Prostate gland (tissue), 2 donors: ENCODE results near the gene ME3. TPM values are rescaled to one million over a fixed set of nuclear protein-coding genes. Genes with fewer than 3 reads are reported as not detected.

Experiments
- DNase-seq: peaks from one replicate; pipeline ENCODE4 v3.0.0-alpha.2; 2019; ENCODE audit warnings: low spot score
- H3K27ac ChIP-seq, 2 donors: fragments of 200-600 bp; sonication (generic); 2 replicates each; pipeline ENCODE4 v1.5.1; 2017 to 2019
- H3K27me3 ChIP-seq: fragments of 200-600 bp; sonication (generic); replicated peaks from 2 replicates; pipeline ENCODE4 v1.5.1; 2019; ENCODE audit not compliant: insufficient read depth
- H3K36me3 ChIP-seq, 2 donors: fragments of 200-600 bp; sonication (generic); 1 replicate in 1 of 2; 2 replicates in 1 of 2; pipeline versions ENCODE4 v1.5.1 to v1.8.1; 2017 to 2019
- H3K4me1 ChIP-seq: fragments of 200-600 bp; sonication (generic); replicated peaks from 2 replicates; pipeline ENCODE4 v1.5.1; 2019
- H3K4me3 ChIP-seq, 2 donors: fragments of 200-600 bp; sonication (generic); 2 replicates each; pipeline ENCODE4 v1.5.1; 2017 to 2019
- H3K9me3 ChIP-seq: fragments of 200-600 bp; sonication (generic); 2 replicates; pipeline ENCODE4 v1.5.1; 2017
- POLR2A ChIP-seq: fragments of 450-650 bp; IDR thresholded peaks from one replicate; pipeline ENCODE4 v1.6.1; 2016; ENCODE audit warnings: antibody characterized with exemption, mild to moderate bottlenecking
- POLR2AphosphoS5 ChIP-seq: sonication (generic); formaldehyde crosslinking; IDR thresholded peaks from one replicate; pipeline ENCODE4 v1.6.1; 2017; ENCODE audit warnings: antibody characterized with exemption
- WGBS: methylation state at CpG from one replicate; pipeline ENCODE4 v1.1.5; 2018; 5-methylcytosine and 5-hydroxymethylcytosine counted together
- intact Hi-C: fragments of 100-400 bp; cut with DNase I; formaldehyde crosslinking; loops from one replicate; pipeline ENCODE4 v1.14.2; 2022
- total RNA-seq, 2 donors: library from RNA; depleted of rRNA; stranded (reverse); fragments of >200 nt; gene quantifications; one replicate each; pipeline ENCODE4 v1.1.0, GENCODE V29; 2016
- TF ChIP-seq, protein P1 (sequence below), 4 experiments: fragments of 200-600 bp in 2 of 4; fragments of 450-650 bp in 2 of 4; sonication (generic) in 2 of 4; IDR thresholded peaks; 1 replicate in 3 of 4; 2 replicates in 1 of 4; pipeline ENCODE4 v1.5.1; 2016 to 2019; ENCODE audit warnings: antibody characterized with exemption in 4 of 4, mild to moderate bottlenecking in 2 of 4, moderate library complexity in 2 of 4

Gene ME3
- total RNA-seq, 2 donors from 2014 or later: 31.4 to 107 TPM

DNA sequence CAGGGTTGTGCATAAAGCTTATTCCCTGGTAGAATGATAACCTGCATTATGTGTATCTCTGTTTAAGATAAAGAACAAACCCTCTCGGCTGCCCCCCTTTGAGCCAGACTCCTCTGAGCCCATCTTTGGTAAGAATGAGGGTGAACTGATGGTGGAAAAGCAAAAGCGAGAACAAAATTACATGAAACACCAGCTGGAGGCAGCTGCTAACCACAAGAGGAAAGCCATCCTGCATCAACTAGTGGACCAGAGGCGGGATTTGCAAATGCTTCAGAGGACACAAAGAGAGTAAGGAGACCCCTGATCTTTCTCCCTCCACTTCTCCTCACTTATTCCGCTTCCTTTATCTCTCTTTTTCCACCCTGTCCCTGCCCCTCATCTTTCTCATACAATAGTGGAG, 257.4 kb downstream of the ME3 start:
- DNase-seq: no peak
- TF ChIP-seq POLR2A: no peak
- TF ChIP-seq, protein P1, sequence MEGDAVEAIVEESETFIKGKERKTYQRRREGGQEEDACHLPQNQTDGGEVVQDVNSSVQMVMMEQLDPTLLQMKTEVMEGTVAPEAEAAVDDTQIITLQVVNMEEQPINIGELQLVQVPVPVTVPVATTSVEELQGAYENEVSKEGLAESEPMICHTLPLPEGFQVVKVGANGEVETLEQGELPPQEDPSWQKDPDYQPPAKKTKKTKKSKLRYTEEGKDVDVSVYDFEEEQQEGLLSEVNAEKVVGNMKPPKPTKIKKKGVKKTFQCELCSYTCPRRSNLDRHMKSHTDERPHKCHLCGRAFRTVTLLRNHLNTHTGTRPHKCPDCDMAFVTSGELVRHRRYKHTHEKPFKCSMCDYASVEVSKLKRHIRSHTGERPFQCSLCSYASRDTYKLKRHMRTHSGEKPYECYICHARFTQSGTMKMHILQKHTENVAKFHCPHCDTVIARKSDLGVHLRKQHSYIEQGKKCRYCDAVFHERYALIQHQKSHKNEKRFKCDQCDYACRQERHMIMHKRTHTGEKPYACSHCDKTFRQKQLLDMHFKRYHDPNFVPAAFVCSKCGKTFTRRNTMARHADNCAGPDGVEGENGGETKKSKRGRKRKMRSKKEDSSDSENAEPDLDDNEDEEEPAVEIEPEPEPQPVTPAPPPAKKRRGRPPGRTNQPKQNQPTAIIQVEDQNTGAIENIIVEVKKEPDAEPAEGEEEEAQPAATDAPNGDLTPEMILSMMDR (IDR thresholded peaks at IDR 0.05): no peak
- TF ChIP-seq POLR2AphosphoS5: no peak
- Histone ChIP-seq H3K27me3 (no peaks in the 10 kb centered on the region), H3K27ac (no peak overlapping the region), H3K9me3 (no peaks in the 10 kb centered on the region), H3K36me3 (no peaks in the 10 kb centered on the region), H3K4me1 (no peaks in the 10 kb centered on the region), H3K4me3 (no peak overlapping the region)
- intact Hi-C loops: no loop called here
- WGBS: 84% methylated on average over 4 of the region's 4 CpGs

DNA sequence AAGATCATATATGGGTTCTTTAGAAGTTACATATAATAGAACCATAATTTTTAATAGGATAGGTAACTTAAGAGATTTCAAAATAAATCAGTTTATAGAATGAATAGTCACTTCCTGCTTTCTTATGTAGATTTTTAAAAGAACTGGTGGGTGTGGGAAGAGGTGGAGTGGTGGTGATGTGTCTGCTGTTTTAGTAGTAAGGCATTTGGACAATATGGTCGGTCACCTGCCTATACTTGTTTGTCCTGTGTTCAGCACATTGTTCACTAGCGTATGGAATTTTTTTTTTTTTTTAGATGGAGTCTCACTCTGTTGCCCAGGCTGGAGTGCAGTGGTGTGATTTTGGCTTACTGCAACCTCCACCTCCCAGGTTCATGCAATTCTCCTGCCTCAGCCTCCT, 258.4 kb downstream of the ME3 start:
- no peak for DNase-seq
- TF ChIP-seq POLR2AphosphoS5 (no peak), POLR2A (no peak)
- TF ChIP-seq, protein P1 (IDR thresholded peaks at IDR 0.05): no peak
- intact Hi-C loops: no loop called here
- WGBS: 88% methylated on average over 2 of the region's 2 CpGs
- no peaks in the 10 kb centered on the region for H3K27me3 ChIP-seq
- H3K36me3 ChIP-seq: no peaks in the 10 kb centered on the region
- H3K4me3 ChIP-seq: no peak overlapping the region
- H3K27ac ChIP-seq: no peak overlapping the region
- no peaks in the 10 kb centered on the region for H3K9me3 ChIP-seq
- H3K4me1 ChIP-seq: no peaks in the 10 kb centered on the region

DNA sequence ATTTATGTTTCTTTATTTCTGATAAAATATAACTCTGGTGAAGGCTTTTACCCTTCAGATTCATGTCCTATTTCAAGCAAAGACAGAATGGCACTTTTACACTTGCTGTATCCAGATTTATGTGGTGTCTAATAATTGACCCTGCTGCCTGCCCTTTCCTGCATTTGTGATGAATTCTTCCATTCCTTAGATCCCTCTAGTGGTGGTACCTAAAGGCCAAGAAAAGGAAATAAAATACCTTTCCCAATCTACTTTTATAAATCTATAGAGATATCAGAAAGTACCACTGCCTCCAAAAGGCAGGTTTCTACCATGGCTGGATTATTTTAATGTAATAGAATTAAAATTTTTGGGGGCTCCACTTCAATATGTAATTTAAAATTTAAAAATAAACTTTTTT, 263.6 kb downstream of the ME3 start:
- intact Hi-C loops: no loop called here
- DNase-seq: no peak

DNA sequence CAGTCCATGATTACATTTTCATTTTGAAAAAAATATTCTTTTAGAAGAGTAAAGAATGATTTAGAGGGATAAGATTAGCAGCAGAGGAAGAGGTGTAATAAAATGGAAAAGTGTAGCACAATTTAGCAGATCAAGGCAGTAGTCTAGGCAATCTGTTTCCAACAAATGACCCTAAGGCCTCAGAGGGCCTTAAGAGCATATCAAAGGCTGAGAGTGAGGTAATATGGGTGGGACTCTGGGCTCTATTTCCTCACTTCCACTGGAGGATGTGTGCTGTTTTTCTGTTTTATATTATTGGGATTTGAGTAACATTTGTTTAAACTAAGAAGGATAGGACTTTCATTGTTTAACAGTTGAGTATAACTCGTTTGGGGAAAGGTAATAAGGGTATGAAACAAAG, 269.0 kb downstream of the ME3 start:
- no peak for TF ChIP-seq POLR2AphosphoS5
- no peak for TF ChIP-seq POLR2A
- TF ChIP-seq, protein P1 (IDR thresholded peaks at IDR 0.05): no peak
- 69% methylated on average over 1 of the region's 1 CpG for WGBS
- H3K9me3 ChIP-seq: no peaks in the 10 kb centered on the region

More for the DNA sequence above, 263.6 kb downstream of the ME3 start:
- no peaks in the 10 kb centered on the region for H3K27me3 ChIP-seq
- no peaks in the 10 kb centered on the region for H3K9me3 ChIP-seq
- H3K4me1 ChIP-seq: no peaks in the 10 kb centered on the region
- TF ChIP-seq POLR2AphosphoS5: no peak
- H3K27ac ChIP-seq: no peak overlapping the region
- H3K4me3 ChIP-seq: no peak overlapping the region
- H3K36me3 ChIP-seq: no peaks in the 10 kb centered on the region

DNA sequence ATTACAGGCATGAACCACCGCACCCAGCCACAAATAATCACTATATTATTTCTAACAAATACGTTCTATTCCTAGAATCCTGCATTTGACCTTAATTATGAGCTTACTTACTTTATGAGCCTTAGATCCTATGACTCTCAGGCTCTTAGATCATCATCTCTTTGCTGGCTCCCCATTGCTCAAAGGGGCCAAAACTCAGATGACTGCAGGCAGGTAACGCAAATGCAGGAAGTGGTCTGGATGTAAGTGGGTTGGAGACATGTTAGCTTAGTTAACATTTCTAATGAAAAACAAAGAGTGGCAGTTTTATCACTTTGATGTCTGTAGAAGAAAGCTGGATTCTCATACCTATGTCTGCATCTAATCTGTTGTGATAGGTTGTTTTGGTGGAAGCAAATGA, 274.3 kb downstream of the ME3 start:
- Histone ChIP-seq H3K4me3 (no peak overlapping the region), H3K36me3 (no peaks in the 10 kb centered on the region), H3K27me3 (no peaks in the 10 kb centered on the region), H3K4me1 (no peaks in the 10 kb centered on the region), H3K9me3 (no peaks in the 10 kb centered on the region), H3K27ac (no peak overlapping the region)
- 94% methylated on average over 3 of the region's 3 CpGs for WGBS
- no peak for DNase-seq
- intact Hi-C loops: no loop called here
- TF ChIP-seq, protein P1 (IDR thresholded peaks at IDR 0.05): no peak
- no peak for TF ChIP-seq POLR2A
- TF ChIP-seq POLR2AphosphoS5: no peak

More for the DNA sequence above, 269.0 kb downstream of the ME3 start:
- Histone ChIP-seq H3K27me3 (no peaks in the 10 kb centered on the region), H3K27ac (no peak overlapping the region), H3K36me3 (no peaks in the 10 kb centered on the region), H3K4me3 (no peak overlapping the region), H3K4me1 (no peaks in the 10 kb centered on the region)
- intact Hi-C loops: no loop called here
- no peak for DNase-seq
